Stimulated activated CD8-positive, alpha-beta memory T cell treated with anti-CD3 and anti-CD28 coated beads, Interleukin-4, amount 100 ng/mL, for 4 hours (primary cell): ENCODE data around the gene TUT1.
"Not testable (repeated sequence)": the region's sequence is repeated elsewhere in the genome, so short reads cannot be mapped to it uniquely, and the experiment has no call there.

Source experiments
- DNase-seq, 2 donors: peaks; one replicate each; pipeline ENCODE4 v3.0.0-alpha.2; 2020; ENCODE audit warnings: low read depth in 2 of 2, low spot score in 1 of 2

TUT1 gene, protein sequence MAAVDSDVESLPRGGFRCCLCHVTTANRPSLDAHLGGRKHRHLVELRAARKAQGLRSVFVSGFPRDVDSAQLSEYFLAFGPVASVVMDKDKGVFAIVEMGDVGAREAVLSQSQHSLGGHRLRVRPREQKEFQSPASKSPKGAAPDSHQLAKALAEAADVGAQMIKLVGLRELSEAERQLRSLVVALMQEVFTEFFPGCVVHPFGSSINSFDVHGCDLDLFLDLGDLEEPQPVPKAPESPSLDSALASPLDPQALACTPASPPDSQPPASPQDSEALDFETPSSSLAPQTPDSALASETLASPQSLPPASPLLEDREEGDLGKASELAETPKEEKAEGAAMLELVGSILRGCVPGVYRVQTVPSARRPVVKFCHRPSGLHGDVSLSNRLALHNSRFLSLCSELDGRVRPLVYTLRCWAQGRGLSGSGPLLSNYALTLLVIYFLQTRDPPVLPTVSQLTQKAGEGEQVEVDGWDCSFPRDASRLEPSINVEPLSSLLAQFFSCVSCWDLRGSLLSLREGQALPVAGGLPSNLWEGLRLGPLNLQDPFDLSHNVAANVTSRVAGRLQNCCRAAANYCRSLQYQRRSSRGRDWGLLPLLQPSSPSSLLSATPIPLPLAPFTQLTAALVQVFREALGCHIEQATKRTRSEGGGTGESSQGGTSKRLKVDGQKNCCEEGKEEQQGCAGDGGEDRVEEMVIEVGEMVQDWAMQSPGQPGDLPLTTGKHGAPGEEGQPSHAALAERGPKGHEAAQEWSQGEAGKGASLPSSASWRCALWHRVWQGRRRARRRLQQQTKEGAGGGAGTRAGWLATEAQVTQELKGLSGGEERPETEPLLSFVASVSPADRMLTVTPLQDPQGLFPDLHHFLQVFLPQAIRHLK

DNA sequence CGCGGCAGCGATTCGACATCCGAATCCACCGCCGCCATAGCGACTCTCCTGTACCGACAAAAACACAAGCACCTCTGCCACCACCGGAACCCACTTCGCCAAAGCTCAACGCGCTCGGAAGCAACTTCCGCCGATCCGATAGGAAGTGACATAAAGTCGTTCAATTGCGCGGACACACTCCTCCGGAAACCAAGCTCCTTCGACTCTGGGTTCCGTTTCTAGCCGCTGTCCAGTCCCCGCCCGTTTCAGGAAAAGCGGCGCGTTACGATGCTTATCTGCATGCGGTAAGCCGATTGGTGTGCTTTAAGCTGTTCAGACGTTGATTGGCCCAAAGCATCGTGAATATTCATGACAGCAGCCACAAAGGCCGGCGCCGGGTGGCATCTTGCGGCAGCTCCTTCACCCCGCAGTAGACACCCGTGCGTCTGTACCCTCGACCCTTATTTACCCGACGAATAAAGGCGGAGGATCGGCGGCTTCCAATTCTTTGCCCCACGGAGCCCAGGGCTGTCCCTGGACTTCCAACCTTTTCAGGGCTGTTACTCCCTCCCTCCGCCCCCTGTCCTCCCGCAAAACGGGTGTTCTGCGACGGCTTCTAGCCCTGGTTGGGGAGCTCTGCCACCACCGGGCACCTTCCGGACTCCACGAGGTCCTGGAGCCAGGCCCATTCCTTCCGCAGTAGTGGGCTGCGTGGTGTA is at the start of gene TUT1:
TUT1 (minus strand) TSS at position 76 of the 698 bp plus-strand sequence; CDS start at position 38, 38 bp downstream.
- peak; percentile 89 to 90 for DNase-seq

DNA sequence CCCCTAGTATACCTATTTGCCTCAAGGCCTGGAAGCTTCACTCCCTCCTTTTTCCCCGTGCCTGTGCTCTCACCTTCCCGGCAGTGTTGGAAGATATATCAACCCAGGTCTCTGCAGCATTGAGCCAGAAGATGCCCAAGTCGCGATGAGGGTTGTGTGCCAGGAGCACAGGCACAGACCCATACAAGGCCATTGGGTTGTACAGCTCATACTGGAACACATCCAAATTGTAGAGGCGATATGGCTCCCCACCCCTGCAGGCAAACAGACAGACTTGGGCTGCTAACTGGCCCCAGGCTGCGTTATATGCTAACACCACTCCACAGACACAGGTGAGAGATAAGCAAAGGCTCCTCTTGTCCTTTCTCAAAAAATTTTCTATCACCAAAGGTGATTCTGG is 41.2 kb upstream of the TUT1 start:
- no peak for DNase-seq

DNA sequence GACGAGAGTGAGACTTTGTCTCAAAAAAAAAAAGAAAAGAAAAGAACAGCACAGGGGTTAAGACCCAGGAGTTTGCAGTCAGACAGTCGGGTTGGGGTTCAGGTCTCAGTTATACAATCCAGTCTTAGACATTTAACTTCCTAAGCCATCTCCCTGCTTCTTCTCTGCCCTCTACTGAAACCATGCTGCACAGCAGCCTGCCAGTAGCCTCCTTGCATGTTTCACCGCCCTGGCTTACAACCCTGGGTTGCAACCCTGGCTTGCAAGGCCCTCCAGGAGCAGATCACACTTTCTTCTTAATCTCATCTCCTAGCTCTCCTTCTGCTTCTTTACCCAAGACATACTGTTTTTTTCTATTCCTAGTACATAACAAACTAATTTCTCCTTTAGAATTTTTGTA is 36.4 kb upstream of the TUT1 start:
- DNase-seq = no peak

DNA sequence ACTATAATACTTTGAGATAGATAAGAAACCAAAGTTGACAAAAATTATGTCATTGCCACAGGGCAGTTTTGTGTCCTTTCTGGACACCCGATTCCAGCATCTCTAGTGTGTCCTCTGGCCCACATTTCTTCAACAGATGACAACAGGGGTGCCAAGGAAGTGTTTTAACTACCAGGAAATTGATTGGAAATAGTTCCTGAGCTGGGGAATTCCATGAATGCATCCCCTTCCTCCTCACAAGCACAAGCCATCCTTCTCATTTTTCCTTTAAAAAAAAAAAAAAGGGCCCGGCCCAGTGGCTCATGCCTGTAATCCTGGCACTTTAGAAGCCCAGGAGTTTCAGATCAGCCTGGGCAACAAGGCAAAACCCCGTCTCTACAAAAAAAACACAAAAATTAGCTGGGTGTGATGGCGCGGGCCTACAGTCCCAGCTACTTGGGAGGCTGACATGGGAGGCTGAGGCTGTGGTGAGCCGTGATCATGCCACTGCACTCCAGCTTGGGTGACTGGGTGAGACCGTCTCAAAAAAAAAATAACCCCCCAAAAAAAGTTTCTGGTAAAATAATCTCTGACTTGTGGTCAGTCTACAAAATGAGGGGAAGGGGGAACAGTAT is 31.3 kb upstream of the TUT1 start:
- no peak for DNase-seq

DNA sequence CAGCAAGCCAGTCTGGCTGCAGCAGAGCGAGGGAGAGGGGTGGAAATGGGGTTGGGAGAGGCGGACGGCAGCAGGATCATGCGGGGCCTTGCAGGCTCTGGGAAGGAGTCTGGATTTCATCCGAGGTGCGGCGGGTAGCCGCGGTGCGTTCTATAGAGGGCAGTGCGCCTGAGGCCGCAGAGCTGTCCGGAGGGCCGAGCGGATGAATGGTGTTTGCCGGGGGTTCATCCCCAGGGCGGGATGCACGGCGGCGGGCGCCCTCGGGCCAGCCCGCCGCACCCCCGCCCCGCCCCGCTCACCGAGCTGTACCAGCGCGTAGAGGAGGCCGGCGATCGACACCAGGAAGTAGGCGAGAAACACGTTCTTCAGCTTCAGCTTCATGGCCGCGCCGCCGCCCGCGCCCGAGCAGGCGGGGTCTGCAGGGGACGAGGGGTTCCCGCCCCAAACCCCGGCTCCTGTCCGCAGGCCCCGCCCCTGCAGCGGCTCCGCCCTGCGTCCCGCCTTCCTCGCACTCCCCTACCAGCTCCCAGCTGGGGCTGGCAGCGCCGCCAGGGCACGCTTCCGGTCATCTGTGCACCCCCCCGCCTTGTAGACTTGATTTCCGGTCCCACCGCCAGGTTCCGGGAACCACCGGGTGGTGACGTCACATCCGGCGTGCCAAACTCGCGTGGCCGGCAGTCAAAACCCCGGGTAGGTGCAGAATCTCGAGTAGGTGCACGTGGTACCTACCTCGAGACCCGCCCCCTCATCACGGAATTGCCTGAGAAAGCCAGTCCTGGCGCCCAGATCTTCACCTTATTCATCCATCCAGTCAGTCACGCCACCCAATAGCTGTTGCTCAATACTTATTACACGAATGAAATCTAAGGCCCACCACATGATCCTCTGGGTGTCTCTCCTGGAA is 30.5 kb upstream of the TUT1 start, which contains the start of gene B3GAT3:
B3GAT3 (minus strand) TSS at position 420 of the 904 bp plus-strand sequence; CDS start at position 381, 39 bp downstream.
- DNase-seq = peak; percentile 94 to 98

DNA sequence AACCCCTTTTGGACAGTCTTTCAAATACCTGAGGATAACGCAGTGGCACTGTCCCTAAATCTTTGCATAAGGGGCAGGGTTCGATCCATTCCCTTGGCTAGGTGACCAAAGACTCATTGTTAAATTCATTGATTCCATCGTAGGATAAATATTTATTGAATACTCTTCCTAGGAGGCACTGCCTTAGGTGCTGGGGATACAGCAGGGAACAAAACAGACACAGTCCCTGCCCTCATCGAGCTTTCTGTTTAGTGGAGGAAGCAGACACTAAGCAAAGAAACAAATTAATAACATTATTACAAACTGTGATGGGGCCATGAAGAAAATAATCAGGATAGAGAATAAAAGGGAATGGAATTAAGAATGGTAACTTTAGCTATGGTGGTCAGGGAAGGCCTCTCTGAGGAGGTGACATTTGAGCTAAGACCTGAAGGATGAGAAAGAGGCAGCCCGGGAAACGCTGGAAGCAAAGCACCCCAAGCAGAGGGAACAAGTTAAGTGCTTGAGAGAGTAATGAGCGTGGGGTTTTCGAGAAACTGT is 29.8 kb upstream of the TUT1 start:
- no peak for DNase-seq

DNA sequence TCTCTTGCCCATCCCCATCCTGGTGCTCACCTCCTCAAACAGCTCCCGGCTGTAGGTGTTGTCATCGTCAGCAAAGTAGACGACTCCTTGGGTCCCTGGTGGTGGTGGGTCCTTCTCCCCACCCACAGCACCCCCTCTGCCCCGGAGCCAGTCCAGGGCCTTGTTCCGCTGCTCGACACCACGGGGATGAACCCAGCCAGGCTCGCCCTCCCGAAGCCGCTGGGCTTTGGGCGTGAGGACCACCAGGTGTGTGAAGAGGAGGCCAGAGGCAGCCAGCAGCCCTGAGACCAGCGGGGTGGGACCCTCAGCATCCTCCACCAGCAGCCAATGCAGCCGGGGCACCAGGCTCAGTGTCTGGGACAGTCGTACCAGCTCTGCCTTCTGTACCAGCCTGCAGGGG is 25.6 kb upstream of the TUT1 start:
- not testable (repeated sequence) for DNase-seq

DNA sequence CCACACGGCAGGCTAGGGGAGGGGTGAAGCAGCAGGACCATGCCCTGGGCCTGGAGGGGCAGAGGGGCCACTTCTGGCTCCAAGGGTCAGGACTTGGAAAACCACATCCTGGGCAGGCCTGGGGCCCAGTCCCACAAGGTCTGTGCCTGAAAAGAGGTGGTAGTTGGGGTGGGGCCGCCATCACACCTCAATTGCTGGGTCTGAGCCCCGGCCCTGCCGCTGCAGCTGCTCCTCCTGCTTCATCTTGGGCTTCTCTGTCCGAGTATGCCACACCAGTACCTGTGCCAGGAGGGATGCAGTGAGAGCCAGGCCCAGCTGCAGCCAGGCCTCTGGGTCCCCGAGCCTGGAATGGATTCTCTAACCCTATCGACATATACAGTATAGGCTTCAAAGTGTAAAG is 24.2 kb upstream of the TUT1 start:
- no peak for DNase-seq

DNA sequence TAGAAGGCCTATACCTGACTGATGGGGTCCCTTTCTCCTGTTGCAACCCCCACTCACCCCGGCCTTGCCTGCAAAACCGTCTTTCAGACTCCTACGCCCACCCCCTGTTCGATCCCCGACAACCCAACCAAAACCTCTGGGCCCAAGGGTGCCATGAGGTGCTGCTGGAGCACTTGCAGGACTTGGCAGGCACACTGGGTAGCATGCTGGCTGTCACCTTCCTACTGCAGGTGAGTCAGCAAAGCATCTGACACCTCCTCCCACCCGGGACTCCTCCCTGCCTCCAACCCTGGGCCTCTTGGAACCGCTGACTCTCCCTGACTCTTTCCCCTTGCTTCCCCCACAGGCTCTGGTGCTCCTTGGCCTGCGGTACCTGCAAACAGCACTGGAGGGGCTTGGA is 23.0 kb upstream of the TUT1 start:
- peak in 1 of 2 donors; percentile 23 for DNase-seq

DNA sequence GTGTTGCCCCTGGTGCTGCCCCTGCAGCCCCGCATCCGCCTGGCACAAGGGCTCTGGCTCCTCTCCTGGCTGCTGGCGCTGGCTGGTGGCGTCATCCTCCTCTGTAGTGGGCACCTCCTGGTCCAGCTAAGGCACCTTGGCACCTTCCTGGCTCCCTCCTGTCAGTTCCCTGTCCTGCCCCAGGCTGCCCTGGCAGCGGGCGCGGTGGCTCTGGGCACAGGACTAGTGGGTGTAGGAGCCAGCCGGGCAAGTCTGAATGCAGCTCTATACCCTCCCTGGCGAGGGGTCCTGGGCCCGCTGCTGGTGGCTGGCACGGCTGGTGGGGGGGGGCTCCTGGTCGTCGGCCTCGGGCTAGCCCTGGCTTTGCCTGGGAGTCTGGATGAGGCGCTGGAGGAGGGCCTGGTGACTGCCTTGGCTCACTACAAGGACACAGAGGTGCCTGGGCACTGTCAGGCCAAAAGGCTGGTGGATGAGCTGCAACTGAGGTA is 22.0 kb upstream of the TUT1 start:
- no peak for DNase-seq

DNA sequence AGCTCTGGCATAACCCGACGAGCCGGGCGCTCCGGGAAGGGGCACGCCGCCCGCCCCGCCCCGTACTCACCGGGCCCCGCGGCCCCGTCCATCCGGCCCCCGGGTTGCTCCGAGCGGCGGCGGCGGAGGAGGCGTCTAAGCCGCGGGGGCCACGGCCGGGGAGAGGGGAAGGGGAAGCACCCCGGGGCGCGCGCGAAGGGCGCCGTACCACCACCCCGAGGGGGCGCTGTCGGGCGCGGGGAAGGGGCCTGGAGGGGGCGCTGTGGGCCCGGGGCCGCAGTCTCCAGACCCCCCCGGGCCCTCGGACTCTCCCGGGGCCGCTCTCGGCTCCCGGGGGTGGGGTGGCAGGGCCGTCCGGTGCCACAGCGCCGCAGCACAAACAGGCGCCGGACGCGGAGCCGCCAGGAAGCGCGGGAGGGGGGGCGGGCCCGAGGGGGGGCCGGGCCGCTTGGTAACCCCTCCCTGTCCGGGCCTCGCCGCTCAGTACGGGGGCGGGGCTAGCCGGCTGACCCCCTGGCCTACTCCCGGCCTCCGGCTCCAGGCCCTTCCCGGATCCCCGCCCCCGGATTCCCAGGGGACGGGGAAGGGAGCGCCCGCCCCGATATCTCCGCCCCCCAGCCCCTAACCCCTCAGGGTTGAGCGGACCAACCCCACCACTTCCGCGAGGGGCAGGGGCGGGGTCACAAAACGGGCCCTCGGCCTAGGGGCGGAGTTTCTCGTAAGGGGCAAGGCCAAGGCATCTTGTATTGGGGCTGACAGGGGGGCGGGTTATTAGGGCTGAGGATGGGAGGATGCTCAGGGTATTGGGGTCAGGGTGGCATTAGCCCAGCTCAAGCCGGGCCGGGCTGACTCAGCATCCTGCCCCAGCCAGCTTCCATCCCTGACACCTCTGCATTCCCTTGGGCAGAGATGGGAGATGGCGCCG is 21.3 kb upstream of the TUT1 start, which contains the start of the genes EML3 and ROM1:
EML3 (minus strand) TSS at position 410 of the 925 bp plus-strand sequence; CDS start at position 92, 318 bp downstream.
ROM1 (plus strand) TSS at position 892 of the 925 bp plus-strand sequence; CDS start at position 917, 25 bp downstream.
- peak; percentile 72 to 84 for DNase-seq

DNA sequence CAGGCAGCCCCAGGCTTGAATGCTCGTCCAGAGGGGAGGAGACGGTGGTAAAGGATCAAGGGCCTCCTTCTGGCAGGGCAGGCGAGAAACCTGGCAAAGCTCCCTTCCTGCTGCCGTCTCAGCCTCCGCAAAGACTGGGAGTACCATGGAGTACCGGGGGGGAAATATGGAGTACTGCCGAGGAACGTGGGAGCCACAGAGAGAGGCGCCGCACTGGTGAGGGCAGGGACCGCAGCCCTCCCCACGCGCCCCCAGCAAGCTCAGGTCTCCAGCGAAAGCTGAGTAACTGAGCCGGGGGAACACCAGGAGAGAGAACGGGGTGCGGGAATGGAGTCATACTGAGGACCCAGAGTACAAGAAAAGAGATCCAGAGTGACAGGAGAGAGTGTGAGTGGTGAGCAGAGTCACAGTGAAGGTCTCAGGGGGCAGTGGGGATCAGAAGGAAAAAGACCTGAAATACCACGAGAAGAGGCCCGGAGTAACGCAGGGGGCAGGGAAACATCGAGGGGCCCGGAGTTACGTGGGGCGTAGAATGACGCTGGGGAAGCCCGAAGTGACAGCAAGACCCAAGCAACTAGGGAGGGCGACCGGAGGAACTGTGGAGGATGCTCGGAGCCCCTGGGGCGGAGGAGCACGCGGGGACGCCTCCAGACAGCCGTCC is 20.5 kb upstream of the TUT1 start:
- peak in 1 of 2 donors; percentile 16 for DNase-seq

DNA sequence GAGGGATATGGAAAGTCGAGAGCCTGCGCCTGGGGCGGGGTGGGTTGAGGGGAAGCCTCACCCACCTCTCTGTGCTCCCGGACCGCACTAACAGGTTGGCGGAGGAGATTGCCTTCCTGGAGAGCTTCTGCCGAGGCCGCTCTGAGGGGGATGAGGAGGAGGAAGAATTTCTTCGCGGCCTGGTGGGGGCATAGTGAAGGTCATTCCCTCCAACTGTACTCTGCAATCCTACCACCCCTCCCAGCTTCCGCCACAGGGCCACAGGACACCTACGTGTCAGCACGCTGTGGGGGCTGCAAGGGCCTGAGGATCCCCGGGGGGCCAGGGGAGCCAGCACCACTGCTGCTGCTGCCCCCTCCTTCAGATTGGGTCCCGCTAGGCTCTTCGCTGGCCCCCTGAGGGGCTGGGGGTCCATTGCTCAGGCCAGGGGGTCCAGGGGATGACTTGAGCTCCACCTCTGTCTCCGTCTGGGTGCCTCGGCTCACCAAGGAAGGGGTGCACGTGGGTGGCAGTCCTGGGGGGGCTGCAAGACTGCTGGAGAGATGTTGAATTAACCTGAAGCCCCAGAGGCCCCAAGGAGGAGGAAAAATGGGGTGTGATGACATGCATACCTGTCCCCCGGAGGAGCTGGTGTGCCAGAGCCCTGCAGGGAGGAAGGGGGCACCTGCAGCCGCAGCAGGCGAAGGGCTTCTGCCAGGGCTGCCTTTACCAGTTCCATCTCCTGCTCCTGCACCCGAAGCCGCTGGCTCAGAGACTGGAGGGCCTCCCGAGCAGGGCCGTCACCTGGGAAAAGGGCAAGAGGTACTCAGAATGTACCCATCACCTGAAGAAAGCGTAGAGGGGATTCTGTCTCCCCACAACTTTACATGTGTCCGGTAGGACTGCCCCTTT is 19.7 kb upstream of the TUT1 start:
- no peak for DNase-seq

DNA sequence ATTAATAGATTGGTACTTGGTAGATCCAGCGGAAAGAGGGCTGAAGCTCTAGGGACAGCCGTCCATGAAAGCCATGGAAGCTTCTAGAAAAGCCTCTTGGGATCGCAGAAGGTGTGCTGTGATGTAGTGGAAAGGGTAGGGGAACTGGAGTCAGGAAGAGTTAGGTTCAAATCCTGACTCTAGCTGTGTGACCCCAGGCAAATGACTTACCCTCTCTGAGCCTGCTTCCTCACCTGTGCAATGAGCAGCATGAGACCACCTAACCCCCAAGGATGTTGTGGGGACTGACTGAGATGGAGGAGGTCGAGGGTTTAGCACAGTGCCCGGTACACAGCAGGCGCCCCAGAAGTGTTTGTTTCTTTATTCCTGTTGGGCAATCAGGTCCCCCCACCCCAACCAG is 19.1 kb upstream of the TUT1 start:
- DNase-seq = no peak

DNA sequence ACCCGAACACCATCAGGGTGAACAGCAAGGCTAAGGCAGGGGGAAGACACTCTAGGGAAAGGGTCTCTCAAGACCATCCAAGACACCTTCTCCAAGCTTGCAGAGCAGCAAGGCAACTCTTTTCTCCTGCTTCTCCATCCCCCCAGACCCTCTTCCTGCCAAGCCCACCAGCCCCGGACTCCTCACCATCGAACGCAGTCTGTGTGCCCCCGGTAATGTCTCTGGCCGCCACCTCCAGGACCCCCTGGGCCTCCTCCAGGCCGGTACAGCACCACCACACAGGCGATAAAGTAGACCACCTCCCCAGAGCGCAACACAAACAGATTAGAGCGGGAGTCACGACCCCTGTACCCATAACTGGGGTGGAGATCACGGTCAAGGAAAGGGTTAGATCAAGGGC is 17.5 kb upstream of the TUT1 start:
- DNase-seq = no peak

DNA sequence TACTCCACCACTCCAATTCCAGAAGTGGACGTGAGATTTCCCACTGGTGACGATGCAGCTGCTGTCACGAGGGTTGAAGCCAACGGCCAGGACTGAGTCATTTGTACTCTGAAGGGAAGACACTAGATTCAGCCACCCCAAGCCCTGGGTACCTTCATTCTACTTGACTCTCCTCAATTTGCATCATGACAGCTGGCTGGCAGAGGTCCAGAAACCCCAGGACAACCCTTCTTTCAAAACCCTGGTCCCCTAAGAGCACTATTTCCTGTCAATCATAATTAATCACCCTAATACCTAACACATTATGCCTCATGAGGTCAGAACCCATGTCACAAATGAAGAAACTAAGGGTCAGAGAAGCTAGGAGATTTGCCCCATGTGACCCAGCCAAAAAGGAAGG is 16.4 kb upstream of the TUT1 start:
- DNase-seq = no peak

DNA sequence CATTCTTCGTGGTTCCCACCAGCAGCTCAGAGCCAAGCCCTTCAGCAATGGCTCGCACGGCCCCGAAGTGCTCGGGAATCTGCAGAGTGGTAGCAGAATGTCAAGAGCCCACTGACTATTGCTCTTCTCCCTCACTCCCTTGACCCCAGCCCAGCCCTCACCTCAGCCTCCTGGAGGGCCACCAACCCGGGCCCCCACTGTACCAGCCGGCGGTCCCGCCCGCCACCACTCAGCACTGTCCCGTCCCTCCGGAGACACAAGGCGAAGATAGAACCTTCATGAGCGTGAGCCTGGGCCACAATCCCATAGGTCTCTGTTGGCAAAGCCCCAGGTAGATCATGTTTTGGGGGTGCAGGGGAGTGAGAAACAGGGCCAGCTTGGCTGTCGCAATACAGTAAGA is 14.6 kb upstream of the TUT1 start:
- no peak for DNase-seq
